AG09309 (cell line): Measurements from ENCODE around the gene MED16.

Experiments used
- DNase-seq: peaks from one replicate; pipeline ENCODE4 v3.0.0-alpha.2; 2010; ENCODE audit warnings: low read depth
- H3K4me3 ChIP-seq: 2 replicates; pipeline ENCODE4 v1.5.1; 2011; ENCODE audit warnings: mild to moderate bottlenecking, low read depth, low read length, moderate library complexity; ENCODE audit not compliant: control insufficient read depth
- CTCF ChIP-seq: IDR thresholded peaks from 2 replicates; pipeline ENCODE4 v1.5.1; 2011; ENCODE audit warnings: mild to moderate bottlenecking, low read depth, low read length, inconsistent platforms; ENCODE audit not compliant: insufficient read depth, control insufficient read depth; ENCODE audit errors: missing control alignments

The MED16 gene

GRCh38 chr19:875265-875879, 17.6 kb downstream of the MED16 start:
- H3K4me3 ChIP-seq, result no peak overlapping the region
- no peak for DNase-seq
- no peak for TF ChIP-seq CTCF

DNA sequence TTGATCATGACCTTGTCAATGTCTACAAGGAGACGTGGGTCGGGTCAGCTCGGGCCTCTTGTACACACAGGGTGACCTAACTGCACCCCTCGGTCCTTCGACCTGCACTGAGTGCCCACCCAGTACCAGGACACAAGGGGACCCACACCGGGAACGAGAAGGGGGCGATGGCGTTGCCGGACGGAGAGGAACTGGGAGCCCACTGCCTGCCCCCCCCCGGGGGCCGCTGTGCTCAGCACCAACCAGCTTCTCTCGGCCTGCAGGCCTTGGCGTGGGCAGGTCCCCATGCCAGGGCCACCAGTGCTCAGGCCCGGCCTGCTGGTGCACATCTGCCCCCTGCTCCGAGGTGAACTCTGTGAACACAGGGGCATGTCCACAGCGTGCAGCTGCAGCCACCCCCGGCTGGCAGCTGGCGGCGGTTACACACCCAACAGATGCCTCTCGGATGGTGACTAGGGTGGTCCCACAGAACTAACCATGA, 19.4 kb downstream of the MED16 start:
- DNase-seq, result no peak
- no peak overlapping the region for H3K4me3 ChIP-seq
- TF ChIP-seq CTCF, result no peak

DNA sequence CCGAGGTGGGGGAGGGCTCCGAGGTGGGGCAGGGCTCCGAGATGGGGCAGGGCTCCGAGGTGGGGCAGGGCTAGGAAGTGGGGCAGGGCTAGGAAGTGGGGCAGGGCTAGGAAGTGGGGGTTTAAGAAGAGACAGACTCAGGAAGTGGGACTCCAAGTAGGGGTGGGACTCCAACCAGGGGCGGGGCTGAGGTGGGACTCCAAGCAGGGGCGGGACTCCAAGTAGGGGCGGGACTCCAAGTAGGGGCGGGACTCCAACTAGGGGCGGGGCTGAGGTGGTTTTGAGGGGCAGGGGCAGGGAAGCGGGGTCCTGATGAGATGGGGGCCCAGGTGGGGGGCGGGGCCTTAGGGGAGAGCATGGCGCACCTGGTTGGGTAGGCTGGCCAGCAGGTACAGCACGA, 19.9 kb downstream of the MED16 start:
- no peak overlapping the region for H3K4me3 ChIP-seq
- DNase-seq, result no peak
- TF ChIP-seq CTCF, result no peak

DNA sequence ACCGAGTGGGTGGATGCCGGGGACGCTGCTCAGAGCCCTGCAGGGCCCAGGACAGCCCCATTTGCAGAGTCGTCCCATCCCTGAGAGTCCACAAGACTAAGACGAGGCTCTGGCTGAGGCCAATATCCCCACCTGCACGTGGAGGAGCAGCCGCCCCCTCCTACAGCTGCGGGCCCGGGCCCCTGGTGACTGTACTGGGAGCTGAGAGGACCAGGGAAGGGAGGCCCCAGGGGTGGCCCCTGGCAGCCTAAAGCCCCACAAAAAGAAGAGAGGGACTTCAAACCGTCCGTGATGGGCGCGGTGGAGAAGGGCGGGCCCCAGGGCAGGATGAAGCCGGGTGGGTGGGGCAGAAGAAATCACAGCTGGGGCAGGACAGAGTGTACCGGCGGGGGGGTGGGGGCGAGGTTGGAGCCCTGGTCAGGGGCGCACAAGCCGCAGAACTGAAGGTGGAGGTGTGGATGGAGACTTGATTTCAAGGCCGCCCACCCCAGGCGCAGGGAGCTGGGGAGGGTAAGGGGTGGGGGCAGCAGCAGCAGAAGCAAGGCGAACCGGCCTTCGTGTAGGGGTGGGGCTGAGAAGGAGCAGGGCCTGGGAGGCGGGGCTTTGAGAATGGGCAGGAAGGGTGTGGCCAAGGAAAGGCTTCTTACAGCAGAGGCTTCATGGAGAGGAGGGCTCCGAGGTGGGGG, 20.6 kb downstream of the MED16 start:
- no peak overlapping the region for H3K4me3 ChIP-seq
- DNase-seq, result no peak
- TF ChIP-seq CTCF, result no peak

- no peak for DNase-seq
- H3K4me3 ChIP-seq, result no peak overlapping the region
- no peak for TF ChIP-seq CTCF
Measured at GRCh38 chr19:871446-872265, 21.3 kb downstream of the MED16 start.

DNA sequence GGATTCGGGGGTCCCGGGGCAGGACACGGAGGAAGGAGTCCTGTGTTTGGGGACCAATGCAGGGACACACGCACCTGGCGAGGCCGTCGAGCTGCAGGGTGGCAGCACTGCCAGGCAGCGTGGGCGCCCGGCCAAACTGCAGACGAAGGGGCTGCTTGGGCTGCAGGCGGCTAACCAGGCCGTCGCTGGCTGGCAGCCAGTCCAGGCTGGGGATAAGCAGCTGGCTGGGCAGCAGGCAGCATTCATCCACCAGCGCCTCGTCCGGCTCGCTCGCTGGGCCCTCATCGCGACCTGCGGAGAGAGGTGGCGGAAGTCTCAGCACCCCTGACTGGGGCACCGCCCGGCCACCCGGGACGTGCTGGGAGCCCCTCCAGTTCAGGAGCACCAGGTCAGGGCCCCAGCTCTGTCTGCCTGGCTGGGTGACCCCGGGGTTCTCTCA, 22.0 kb downstream of the MED16 start:
- H3K4me3 ChIP-seq, result no peak overlapping the region
- TF ChIP-seq CTCF, result no peak
- no peak for DNase-seq
